A549 (cell line): ENCODE measurements around the gene NUTM2D. TPM values are rescaled to one million over a fixed set of nuclear protein-coding genes. Genes with fewer than 3 reads are reported as not detected.
"Not testable (repeated sequence)": the region's sequence is repeated elsewhere in the genome, so short reads cannot be mapped to it uniquely, and the experiment has no call there.

Source experiments
- ATAC-seq, 2 experiments: fragments of 200-7000 bp in 1 of 2; fragments of >200 bp in 1 of 2; cut with Nextera tagmentation in 1 of 2; cut with Tn5 transposase in 1 of 2; 3 replicates each; pipeline versions ENCODE4 v1.8.0 to v1.9.1; 2018 to 2020; ENCODE audit warnings: mild to moderate bottlenecking in 1 of 2, moderate library complexity in 1 of 2
- CTCF ChIA-PET: fragments of 300-600 bp; sonication (Branson Sonifier 250); formaldehyde crosslinking; extraction: SDS; loops from one replicate; lab custom pipeline; 2021; ENCODE audit warnings: antibody characterized with exemption, inconsistent platforms; lab: Yijun Ruan, JAX
- POLR2A ChIA-PET: fragments of 350-600 bp; formaldehyde crosslinking; extraction: SDS; loops from one replicate; lab custom pipeline; 2021; ENCODE audit warnings: antibody characterized with exemption, inconsistent platforms; lab: Yijun Ruan, JAX
- DNase-seq, 2 experiments: peaks; one replicate each; pipeline versions ENCODE4 v3.0.0 to v3.0.0-alpha.2; 2011 to 2016; ENCODE audit warnings: low read depth in 1 of 2, low spot score in 1 of 2
- FAIRE-seq: peaks from 2 replicates; lab custom pipeline; 2011; peaks lifted over from hg19 to GRCh38; lab: Jason Lieb, UNC
- H3K27ac ChIP-seq, 2 experiments: fragments of >200 bp; sonication (Bioruptor Twin); formaldehyde crosslinking; 3 replicates each; pipeline ENCODE4 v1.5.1; 2016 to 2017
- H3K4me1 ChIP-seq: fragments of >200 bp; sonication (Bioruptor Twin); formaldehyde crosslinking; 3 replicates; pipeline ENCODE4 v1.6.1; 2016
- H3K4me2 ChIP-seq: fragments of >200 bp; sonication (Bioruptor Twin); formaldehyde crosslinking; 3 replicates; pipeline ENCODE4 v1.6.1; 2016
- H3K4me3 ChIP-seq: fragments of >200 bp; sonication (Bioruptor Twin); formaldehyde crosslinking; 3 replicates; pipeline ENCODE4 v1.5.1; 2016
- H3K9me3 ChIP-seq: fragments of >200 bp; sonication (Bioruptor Twin); formaldehyde crosslinking; 3 replicates; pipeline ENCODE4 v1.6.1; 2016
- WGBS: methylation state at CpG from one replicate; pipeline ENCODE4 v1.1.6; 2017; ENCODE audit errors: missing lambda C conversion rate; 5-methylcytosine and 5-hydroxymethylcytosine counted together
- polyA minus RNA-seq: library from RNA; depleted of rRNA, polyadenylated mRNA; stranded (reverse); fragments of >200 nt; gene quantifications from 2 replicates; pipeline ENCODE4 v1.2.3, GENCODE V29; 2011; rRNA and poly(A)+ RNA removed
- polyA plus RNA-seq, 4 experiments: library from polyadenylated mRNA; depleted of rRNA in 3 of 4; stranded (reverse); fragments of >200 nt; fragmentation: RNase III in 1 of 4; extraction: RNeasy Plus Mini Kit Qiagen cat#74134 plus additional on column Dnase treatment in 1 of 4; gene quantifications; 2 replicates in 3 of 4; 3 replicates in 1 of 4; pipeline ENCODE4 v1.2.3, GENCODE V29; 2011 to 2017

NUTM2D gene, protein sequence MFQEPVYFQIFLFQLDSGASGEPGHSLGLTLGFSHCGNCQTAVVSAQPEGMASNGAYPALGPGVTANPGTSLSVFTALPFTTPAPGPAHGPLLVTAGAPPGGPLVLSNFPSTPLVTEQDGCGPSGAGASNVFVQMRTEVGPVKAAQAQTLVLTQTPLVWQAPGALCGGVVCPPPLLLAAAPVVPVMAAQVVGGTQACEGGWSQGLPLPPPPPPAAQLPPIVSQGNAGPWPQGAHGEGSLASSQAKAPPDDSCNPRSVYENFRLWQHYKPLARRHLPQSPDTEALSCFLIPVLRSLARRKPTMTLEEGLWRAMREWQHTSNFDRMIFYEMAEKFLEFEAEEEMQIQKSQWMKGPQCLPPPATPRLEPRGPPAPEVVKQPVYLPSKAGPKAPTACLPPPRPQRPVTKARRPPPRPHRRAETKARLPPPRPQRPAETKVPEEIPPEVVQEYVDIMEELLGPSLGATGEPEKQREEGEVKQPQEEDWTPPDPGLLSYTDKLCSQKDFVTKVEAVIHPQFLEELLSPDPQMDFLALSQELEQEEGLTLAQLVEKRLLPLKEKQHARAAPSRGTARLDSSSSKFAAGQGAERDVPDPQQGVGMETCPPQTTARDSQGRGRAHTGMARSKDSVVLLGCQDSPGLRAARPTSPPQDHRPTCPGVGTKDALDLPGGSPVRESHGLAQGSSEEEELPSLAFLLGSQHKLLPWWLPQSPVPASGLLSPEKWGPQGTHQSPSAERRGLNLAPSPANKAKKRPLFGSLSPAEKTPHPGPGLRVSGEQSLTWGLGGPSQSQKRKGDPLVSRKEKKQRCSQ
- polyA plus RNA-seq (2011; rRNA removed) (1.6 and 1.9 TPM in 2 replicates), polyA plus RNA-seq (2017; fragmentation: RNase III; extraction: RNeasy Plus Mini Kit Qiagen cat#74134 plus additional on column Dnase treatment) (1.0 to 1.3 TPM (median 1.2 TPM) in 3 replicates), polyA minus RNA-seq (2.1 and 2.3 TPM in 2 replicates)
- polyA plus RNA-seq (2012; cell fraction: cytosol; rRNA removed): 0.83 and 1.3 TPM in 2 replicates
- polyA plus RNA-seq (2012; cell fraction: nucleus; rRNA removed): 2.0 and 2.3 TPM in 2 replicates

DNA sequence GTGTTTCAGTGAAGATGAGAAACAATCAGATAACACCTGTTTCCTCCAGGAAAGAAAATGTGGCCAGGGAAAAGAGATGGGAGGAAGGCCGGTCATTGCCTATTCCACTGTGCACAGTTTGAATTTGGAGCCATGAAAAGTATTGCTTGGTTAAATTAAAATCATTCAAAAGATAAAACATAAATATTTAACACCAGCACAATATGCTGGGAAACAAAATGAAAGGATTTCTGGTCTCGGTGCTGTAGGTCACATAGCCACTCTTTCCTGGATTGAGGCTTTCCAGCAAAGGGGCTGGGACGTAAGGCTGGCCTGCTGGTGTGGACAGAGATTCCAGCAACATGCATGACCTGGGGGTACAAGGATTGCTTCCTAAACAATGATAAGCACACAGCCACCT, at the start of gene NUTM2D:
Gene NUTM2D, plus strand, starts transcription at position 301 of the 400 bp plus-strand sequence. CDS start 522 bp downstream, outside the sequence.
- CTCF ChIA-PET, H3K27ac ChIP-seq, DNase-seq, H3K4me1 ChIP-seq, ATAC-seq, FAIRE-seq, POLR2A ChIA-PET, H3K9me3 ChIP-seq, H3K4me3 ChIP-seq, H3K4me2 ChIP-seq: not testable (repeated sequence)
- 80% methylated on average over 1 of the region's 3 CpGs for WGBS

DNA sequence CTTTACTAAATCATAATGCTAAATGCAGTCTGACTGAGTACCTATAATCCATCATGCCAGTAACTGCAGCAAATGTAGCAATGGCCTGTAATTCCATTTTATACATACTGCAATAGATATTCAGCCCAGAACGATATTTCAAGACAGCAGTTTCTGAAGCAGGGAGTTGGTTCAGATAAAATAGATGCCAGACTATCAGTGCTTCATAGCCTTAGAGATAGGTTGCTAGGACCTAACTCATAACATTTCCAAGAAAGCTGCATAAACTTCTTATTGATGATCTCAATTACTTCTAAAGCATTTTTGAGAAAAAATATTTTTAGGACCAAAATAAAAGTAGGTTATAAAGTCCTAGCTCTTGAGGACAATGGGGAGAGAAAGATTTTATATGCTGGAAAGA, 48.8 kb upstream of the NUTM2D start:
- H3K4me1 ChIP-seq, DNase-seq, H3K9me3 ChIP-seq, ATAC-seq, H3K27ac ChIP-seq, H3K4me2 ChIP-seq, FAIRE-seq, H3K4me3 ChIP-seq, CTCF ChIA-PET, POLR2A ChIA-PET: not testable (repeated sequence)
- 72% methylated on average over 1 of the region's 1 CpG for WGBS

DNA sequence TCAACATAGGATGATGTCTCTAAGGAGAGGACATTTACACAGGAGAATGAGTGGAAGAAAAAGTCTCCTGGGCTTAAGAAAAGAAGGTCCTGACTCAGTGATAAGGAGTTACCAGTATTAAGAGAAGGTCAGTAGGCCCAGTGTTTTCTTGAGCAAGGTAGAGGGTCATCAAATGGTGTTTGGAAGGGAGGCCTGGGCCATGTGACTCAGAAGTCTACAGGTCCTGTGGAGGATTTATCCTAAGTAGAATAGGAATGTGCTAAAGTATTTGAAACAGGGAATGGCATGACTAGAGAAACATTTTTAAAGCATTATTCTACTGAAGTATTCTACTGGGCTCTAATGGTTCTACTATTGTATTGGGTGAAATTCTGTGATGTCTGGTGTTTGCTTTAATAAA, 47.9 kb upstream of the NUTM2D start:
- H3K27ac ChIP-seq, H3K4me2 ChIP-seq, H3K4me3 ChIP-seq, CTCF ChIA-PET, DNase-seq, H3K4me1 ChIP-seq, FAIRE-seq, H3K9me3 ChIP-seq, ATAC-seq, POLR2A ChIA-PET: not testable (repeated sequence)

DNA sequence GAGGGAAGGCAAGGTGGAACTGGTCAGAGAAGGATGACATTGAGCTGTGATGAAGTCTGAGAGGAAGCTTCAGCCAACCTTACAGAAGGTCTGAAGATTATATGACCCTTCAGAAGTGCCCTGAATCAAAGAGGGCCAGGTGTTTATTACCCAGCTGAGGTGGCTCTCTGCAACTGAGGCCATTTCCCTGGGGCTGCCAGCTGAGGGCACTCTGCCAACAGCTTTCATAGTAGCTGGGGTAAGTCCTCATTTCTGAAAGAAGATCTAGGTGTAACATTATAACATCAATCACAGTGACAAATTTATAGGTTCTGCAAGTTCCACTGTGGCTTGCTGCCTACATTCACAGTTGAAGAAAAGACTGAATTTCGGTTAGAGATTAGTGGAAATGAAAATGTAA, 46.0 kb upstream of the NUTM2D start:
- DNase-seq, FAIRE-seq, H3K4me2 ChIP-seq, H3K4me1 ChIP-seq, CTCF ChIA-PET, H3K27ac ChIP-seq, POLR2A ChIA-PET, H3K9me3 ChIP-seq, H3K4me3 ChIP-seq: not testable (repeated sequence)
- 71% methylated on average over 1 of the region's 1 CpG for WGBS
- peak; percentile 62 to 69; a peak in 4 of 6 replicates for ATAC-seq

- DNase-seq, H3K9me3 ChIP-seq, FAIRE-seq, H3K4me1 ChIP-seq, POLR2A ChIA-PET, CTCF ChIA-PET, H3K27ac ChIP-seq, H3K4me2 ChIP-seq, H3K4me3 ChIP-seq: not testable (repeated sequence)
- WGBS: 79% methylated on average over 3 of the region's 3 CpGs
- ATAC-seq: peak; percentile 32 to 37; a peak in 3 of 6 replicates
Measured at GRCh38 chr10:87313649-87314359, 43.7 kb upstream of the NUTM2D start.

- POLR2A ChIA-PET, H3K4me2 ChIP-seq, ATAC-seq, H3K27ac ChIP-seq, H3K4me1 ChIP-seq, FAIRE-seq, DNase-seq, CTCF ChIA-PET, H3K9me3 ChIP-seq, H3K4me3 ChIP-seq: not testable (repeated sequence)
- 70% methylated on average over 2 of the region's 4 CpGs for WGBS
Measured at GRCh38 chr10:87314360-87314973, 43.1 kb upstream of the NUTM2D start.

GRCh38 chr10:87321505-87321904, 36.0 kb upstream of the NUTM2D start:
- DNase-seq, ATAC-seq, H3K27ac ChIP-seq, FAIRE-seq, H3K4me3 ChIP-seq, H3K4me2 ChIP-seq, H3K4me1 ChIP-seq, H3K9me3 ChIP-seq, POLR2A ChIA-PET, CTCF ChIA-PET: not testable (repeated sequence)
- WGBS: 77% methylated on average over 1 of the region's 1 CpG
